NK-92 (cell line): ENCODE data around the gene TXNDC5.

Experiments used
- DNase-seq: peaks from one replicate; lab custom pipeline; 2025; ENCODE audit not compliant: unreplicated experiment; lab: John Stamatoyannopoulos, UW

TXNDC5 gene

DNA sequence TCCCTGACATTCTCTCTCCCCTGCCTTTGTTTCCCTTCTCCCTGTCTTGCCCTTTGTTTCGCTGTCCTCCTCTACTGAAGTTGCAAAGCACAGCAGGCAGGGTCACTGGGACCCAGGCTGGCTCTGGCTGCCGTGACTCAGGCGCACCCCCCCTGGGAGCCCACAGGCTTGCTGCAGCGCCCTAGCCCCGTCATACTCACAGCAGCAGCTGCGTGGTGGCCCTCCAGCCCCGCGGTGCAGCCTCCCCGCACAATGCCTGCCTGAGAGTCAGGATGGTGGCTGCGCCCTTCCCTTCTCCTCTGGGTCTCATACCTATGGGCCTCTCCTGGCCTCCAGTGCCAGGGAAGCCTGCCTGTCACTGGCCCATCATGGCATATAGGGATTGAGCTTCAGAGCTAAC, 41.7 kb downstream of the TXNDC5 start:
- DNase-seq: no peak

DNA sequence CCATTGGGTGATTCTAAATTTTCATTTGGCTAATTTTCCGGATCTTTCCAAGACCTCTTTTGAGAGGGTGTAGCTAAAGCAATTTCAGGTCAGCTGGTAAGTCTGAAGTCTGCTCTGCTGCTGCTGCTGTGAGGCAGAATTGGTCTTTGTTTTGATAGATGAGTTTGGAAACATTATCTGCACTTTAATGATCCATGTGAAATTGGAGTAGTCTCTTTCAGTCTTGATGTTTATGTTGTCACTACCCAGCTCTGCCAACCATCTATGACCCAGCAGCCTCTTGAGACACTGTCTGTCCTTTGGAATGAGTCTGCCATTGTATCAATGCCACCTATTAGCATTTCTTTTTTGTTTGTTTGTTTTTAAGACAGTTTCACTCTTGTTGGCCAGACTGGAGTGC, 44.1 kb downstream of the TXNDC5 start:
- DNase-seq: no peak

DNA sequence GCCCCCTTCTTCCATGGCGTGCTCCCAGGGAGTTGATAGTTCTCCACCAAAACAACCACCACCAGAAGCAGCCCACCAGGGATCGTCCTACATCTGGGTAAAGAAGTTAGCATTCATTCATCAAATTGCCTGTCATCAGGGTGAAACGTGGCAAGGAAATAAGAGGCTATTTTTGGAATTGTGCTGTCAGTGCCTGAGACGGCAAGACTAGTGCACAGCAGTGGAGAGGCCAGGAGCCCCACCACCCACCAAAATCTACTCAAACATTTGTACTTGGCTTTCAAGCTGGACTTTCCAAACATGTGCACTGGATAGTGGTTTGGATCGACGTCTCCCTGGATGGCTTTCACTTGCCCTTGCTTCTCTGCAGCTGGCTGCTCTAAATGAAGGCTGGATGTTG, 44.8 kb downstream of the TXNDC5 start:
- no peak for DNase-seq

DNA sequence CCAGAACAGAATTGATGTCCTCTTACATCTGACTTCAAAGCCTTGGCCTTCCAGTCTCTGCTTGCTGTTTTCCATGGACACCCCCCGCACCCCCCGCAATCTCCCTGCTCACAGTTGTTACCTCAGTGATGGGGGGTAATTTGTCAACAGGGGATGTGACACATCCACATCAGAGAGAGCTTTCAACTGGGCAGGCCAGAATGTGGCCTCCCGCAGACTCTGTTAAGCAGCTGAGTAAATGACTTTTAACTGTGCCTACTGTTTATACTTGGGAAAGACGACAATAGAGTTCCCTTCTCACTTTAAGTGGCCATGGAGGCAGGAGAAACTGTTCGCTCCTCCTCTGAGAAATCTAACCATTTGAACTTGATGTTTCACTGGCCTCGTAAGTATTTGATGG, 51.0 kb downstream of the TXNDC5 start:
- DNase-seq: no peak

DNA sequence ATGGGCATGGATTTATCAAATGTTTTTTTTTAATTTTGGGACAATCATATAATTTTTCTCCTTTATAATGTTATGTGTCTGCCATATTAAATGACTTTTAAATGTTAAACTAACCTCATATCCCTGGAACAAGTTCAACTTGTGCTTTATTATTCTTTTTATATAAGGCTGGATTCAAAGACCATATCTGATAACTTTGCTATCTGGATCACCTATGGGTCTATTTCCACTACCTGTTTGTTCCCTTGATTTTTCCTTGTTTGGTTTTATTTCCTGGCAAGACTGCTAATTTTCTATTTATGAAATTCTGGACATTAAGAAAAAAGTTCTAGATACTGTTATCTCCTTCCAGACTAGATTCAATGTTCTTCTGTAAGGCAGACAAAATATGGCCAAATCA, 58.8 kb downstream of the TXNDC5 start:
- no peak for DNase-seq

DNA sequence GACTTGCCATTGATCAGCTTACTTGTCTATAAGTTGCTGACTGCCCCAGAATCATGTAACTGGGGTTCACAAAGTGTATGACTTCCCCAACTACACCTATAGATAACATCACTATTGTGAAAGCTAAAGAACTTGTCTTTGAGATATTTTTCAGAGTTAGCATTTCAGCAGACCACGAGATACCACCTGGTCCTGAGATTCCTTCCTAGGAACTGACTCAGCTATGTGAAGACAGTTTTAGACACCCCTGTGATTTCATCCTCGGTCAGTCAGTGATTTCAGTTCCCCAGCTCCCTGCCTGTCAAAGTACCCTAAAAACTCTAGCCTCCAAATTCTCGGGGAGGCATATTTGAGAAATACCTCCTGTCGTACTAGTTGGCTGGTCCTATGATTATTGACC, 62.4 kb downstream of the TXNDC5 start:
- no peak for DNase-seq

DNA sequence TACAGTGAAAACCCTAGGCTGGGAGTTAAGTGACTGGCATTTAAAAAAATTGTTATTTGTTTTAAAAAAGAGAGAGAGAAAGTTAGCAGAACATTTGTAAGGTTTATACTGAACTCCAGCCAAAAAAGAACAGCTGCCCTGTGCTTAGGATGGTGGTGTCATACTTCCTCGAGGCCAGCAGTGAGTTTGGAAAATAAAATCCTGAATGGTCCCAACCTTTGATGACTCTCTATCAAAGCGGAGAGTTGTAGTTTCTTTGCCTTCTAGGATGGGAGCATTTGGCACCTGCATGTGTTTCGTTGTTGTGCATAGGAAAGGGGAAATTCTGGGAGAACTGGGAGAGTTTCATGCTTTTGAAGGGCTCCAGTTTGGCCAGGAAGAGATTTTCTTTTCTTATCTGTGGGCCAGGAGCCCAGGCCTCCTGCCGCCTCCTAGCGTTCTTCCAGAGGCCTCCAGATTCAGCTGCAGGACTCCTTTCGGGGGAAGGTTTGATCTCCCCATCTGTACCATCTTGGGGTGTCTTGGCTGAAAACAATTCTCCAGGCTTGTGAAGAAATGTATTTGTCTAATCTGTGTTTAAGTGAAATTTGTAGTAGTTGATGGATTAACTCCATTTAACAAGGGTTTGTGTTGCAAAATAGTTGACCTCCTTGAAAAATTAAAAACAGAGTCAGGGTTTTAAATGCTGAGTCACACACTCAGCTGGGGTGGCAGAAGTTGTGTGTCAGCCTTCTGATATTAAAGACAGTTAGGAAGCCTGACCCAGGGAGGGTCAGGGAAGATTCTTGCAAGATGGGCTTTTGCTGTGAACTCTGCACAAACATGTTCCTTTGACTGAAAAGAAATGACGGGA, 63.4 kb downstream of the TXNDC5 start:
- DNase-seq: no peak

DNA sequence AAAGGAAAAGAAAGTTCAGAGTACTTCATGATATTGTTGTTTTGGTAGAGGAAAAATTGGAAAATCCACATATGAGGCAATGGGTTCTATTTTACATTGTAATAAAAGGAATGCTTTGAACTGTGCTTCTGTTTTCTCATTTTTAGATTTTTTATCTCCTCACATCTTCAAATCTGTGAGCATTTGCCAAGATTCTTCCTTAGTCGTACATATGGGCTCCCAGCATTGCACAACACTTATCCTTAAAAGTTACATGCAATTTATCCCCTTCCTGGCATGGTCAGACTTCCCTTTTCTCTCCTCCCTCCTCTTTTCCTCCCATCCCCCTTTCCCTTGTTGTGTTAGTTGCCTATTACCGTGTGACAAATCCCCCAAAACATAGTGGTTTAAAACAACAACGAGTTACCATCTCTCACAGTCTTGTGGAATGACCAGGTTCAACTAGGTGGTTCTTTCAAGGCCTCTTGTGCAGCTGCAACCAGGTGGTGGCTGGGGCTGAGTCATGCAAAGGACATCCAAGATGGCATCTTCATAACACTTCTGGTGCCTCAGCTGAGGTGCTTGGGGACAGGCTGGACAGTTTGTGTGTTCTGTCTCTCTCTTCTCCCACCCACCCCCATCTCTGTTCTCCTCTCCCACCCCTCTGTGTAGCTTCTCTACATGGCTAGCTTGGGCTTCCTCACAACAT, 68.7 kb downstream of the TXNDC5 start:
- no peak for DNase-seq

DNA sequence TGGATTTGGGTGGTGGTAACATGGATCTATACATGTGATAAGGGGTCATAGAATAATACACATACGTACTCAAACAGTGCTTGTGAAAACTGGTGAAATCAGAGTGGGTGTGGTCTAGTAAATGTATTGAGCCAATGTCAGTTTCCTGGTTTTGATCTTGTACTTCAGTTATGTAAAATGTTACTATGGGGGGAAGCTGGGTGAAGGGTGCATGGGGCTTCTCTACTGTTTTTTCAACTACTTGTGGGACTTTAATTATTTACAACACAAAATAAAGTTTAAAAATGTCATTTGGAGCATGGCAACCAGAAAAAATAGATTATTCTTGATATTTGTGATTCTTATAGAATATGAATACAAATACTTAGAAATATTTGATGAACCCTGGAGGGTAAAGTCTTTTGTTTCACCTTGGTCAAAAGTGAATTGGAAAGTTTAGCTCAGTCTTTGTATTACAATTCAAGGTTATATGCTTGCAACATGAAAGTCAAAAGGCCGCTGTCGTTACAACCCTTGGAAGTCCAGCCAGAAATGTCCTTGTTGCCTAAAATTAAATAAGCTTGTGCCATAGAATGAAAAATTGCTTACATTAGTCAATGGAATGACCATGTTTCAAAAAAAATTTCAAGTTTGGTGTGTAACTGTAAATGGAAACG, 74.1 kb downstream of the TXNDC5 start:
- DNase-seq: no peak

DNA sequence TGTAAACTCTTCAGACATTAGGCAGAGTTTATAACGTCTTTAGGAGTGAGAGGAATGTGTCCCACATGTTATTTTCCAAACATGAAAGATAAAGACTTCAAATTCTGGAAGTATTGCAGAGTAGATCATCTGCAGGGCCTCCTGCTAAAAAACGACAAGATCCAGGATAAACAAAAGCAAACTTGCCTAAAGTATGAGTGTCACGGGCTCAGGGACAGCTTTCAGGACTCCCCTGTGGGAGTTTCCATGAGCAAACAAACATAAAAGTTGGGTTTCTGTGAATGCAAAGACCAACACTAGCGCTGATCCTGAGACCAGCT, 76.9 kb downstream of the TXNDC5 start:
- no peak for DNase-seq

DNA sequence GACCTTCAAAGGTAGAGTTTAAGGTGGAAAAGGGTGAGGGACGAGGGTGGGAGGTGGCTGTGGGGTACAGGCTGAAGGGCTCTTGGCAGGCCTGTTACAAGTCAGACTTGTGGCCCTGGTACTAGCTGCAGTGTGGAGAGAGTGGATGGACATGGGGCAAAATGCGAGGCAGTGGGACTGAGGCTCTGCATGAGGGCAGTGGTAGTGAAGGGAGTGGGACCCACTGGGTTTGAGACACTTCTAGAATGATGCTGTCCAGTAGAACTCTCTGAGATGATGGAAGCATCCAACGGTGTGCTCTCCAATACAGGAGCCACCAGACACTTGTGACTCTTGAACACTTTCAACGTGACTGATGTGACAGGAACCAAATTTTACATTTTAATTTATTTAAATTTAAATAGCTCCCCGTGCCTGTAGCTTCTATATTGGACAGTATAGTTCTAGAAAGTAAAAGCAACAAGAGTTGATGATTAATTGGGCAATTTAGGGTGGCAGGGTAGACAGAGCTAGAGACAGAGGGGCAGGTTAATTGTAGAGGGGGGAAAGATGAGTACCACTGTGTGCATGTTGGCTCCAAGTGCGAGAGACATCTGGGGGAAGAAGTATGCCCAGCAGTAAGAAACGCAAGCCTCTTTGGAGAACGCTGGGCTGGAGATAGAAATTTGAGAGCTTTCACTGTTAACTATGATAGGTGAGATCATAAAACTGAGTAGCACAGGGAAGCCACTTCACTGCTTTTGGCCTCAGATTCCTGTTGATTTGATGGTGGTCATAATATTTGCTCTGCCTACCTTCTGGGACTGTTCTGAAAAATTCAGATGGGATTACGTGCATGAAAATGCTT, 77.5 kb downstream of the TXNDC5 start:
- DNase-seq: no peak
